Right renal cortex interstitium (tissue), 3 donors: ENCODE measurements around the gene C14orf180. TPM values are rescaled to one million over a fixed set of nuclear protein-coding genes. Genes with fewer than 3 reads are reported as not detected.

Experiments
- DNase-seq, 3 donors: peaks; one replicate each; pipeline ENCODE4 v3.0.0-alpha.2; 2013; ENCODE audit warnings: low read depth in 3 of 3, low spot score in 2 of 3
- polyA plus RNA-seq, 3 donors: library from polyadenylated mRNA; unstranded; fragments of 120-200 nt; gene quantifications; one replicate each; pipeline ENCODE4 v1.2.1, GENCODE V29; 2013; ENCODE audit not compliant: insufficient read length in 3 of 3

Gene C14orf180
- polyA plus RNA-seq, 3 donors = 0.07 to 0.11 TPM; not detected in 1

DNA sequence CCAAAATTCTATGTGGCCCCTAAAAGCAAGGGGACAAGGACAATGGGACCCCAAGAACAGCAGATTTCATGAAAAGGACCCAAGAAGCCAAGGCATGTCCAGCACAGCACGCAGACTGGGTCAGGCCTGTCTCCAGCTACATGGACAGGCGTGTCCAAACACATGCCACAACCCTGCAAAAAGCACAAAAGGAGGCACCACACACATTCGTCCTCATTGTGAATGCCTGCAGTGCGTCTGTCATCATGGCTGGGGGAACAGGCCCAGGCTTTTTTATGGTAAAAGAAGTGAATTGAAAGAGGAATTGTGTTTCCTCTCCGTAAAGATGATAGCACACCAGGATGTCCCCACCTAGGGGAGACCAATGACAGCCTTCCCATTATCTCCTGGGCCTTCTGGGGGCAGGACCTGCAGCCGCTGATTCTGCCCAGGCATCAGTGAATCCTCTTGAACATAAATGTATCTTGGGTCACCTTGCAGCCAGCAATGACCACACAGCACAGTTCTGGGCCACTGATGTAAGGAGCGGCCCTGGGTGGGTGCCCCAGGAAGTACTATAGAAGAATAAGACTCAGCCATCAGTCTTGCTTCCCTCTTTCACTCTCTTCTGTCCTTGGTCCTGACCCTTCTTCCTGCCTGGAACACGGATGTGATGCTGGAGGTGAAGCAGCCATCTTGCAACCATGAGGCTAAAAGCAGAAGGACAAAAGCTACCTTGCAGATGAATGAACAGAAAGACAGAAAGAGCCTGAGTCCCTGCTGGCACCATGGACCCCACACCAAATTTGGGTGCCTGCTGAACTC lies 29.8 kb upstream of the C14orf180 start:
- no peak for DNase-seq

DNA sequence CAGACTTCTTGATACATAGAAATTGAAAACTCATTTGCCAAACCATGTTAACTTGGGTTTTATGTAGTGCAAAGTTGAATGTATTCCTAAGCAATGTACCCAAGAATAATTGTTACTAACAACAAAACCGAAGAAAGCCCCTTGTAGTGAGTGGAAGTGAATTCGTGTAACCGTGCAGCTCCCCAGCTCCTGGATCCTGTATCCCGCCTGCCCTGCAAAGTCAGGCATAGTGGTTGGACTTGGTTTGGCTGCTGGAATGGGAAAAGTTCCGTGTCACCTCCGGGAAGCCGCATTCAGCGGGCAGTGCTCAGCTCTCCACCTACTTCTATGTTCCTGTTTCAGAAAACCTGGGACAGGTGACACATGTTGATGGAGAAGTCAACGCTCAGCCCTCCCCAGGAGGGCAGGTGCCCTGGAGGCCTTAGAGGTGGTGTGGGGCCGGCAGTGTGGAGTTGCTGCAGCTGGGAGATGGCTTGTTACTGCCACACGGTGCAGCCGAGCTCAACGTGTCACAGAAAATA lies 29.2 kb upstream of the C14orf180 start:
- no peak for DNase-seq

DNA sequence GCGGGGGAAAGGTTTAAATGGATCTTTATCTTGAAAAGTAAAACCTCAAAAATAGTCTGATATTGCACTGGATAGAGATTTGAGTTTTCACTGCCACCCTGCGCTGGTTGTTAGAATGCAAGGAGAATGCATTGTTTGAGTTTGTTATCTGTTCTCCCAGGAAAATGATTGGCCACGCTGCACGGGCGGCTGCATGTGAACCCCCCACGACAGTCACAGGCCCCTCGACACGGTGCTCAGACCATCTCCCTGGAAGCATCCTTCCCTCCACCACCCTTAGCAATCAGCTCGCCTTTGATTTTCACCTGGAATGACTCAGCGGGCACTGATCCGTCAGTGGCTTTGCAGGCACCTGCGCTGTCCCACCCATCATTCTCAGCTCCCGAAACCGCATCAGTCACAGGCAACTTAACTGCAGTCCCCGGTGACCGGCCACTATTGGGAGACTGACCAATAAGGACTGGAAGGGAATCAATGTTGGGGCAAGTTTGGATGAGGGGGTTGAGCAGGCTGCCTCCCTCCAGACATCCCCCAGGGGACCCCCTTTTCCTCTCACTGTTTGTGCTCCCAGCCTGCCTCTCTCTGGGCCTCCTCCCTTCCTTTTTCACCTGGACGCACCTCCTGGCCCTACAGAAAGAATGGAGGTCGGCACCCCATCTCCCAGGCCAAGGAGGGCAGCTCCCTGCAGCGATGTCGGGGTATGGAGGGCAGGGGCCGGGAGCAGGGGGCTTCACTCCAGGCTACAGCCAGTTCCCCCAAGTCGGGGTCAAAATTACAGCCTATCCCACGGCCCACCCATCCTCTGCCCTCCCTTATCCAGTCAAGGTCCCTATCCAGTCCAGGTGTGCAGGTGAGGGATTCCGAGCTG lies 28.5 kb upstream of the C14orf180 start:
- no peak for DNase-seq

DNA sequence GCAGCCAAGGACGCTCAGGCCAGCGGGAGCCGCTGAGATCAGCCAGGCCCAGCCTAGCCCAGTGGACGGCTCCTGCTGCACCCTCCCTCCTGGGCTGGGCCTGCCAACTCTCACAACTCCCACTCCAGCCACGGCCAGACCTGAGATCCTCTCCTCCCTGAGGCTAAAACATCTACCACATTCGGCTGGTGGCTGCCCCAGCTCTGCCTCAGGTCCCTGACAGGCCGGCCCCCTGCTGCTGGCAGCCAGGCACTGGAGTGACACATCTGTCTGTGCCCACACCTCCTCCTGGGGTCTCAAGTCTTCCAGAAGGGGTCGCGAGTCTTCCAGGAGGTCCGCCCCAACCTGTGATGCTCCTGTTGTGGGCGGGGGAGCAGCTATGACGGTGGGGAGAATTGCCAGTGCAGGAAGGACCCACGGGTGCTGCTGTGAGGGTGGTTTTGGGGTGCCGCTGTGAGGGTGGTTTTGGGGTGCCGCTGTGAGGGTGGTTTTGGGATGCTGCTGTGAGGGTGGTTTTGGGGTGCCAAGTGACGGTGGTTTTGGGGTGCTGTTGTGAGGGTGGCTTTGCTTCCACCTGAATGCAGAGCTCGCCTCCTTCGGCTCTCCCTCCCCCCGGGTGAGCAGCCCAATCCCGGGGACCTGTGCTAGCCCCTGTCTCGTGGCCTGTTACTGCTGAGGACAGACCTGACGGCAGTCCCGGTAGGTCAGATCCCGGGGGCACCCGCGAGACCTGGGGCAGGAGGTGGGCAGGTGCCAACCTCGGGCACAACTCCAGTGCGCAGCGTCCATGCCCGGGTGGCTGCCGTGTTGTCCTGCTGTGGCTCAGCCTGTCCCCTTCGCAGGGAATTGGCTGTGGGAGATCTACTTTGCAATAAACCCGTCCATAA lies 27.5 kb upstream of the C14orf180 start:
- DNase-seq = no peak

DNA sequence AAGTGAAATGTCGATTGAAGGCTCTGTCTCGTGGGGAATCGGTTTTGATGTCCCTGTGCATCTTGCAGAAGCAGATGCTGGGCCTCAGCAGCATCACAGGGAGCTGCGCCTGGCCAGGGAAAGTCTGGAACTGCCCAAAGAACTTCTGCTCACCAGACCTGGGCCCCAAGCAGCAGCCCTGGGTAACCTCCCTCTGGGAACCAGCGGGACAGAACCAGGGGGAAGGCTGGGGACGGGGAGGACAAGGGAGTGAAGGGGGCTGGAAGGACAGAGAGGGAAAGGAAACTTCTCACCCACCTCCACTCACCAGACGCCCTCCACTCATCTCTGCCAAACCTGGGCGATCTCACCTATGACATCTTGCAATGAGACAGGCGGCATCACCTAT lies 26.8 kb upstream of the C14orf180 start:
- no peak for DNase-seq

DNA sequence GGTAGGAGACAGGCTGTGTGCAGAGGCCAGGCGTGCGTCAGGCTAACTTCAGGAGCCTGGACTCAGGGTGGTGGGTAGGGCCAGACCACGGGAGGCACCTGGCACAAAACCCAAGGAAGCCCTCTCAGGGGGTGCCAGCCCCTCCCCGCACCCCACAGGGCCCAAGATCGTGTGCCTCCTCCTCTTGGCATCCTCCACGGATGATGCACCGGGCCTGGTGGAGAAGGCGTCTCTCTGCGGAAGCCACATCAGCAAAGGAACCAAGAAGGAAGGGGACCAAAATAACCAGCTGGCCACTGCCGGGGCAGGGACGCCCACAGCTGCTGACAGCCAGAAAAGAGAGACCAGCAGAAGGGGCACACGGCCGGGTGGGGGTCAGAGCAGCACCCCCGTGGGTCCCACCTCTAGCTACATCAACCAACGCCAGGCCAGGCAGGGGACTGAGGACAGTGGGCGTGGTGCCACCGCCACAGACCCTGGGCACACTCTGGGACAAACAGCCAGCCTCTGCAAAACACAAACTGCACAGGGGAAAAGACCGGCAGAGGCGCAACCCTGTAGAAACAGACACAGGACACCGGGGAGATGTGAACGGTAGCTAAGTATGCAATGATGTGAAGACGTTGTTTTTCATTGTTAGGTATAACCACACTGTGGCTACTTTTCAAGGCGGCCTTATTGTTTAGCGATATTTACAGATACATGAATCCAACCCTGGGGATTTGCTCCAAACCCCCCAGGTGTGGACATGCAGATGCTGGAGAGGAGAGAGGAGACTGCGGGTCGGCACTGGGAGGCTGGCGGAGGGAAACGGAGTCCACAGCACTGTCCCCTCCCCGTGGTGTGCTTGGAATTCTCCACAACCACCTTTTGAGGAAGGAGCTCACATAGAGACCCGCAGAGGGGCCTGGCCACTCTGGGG lies 26.1 kb upstream of the C14orf180 start:
- DNase-seq = no peak

DNA sequence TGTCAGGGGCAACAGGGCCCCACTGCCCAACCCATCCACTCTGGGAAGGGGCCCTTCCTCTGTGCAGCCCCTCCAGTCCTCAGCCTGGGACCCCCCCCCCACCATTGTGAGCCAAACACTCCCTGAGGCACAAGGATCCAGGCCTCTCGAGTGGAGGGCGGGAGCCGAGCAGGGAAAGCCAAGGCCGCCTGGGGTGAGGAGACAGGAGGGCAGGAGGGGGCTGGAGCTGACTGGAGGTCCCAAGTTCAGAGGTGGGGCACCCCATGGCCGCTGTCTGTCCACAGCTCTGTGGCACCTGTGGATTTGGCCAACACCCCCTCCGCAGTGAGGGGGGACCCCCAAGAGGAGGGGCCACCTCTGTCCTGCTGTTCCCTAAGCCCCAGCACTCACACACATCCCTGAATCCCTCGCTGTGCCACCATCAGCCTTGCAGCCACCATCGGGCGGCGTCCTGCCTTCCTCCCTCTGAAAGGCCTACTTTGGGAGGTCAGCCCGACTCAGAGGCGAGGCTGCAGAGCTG lies 25.4 kb upstream of the C14orf180 start:
- no peak for DNase-seq

DNA sequence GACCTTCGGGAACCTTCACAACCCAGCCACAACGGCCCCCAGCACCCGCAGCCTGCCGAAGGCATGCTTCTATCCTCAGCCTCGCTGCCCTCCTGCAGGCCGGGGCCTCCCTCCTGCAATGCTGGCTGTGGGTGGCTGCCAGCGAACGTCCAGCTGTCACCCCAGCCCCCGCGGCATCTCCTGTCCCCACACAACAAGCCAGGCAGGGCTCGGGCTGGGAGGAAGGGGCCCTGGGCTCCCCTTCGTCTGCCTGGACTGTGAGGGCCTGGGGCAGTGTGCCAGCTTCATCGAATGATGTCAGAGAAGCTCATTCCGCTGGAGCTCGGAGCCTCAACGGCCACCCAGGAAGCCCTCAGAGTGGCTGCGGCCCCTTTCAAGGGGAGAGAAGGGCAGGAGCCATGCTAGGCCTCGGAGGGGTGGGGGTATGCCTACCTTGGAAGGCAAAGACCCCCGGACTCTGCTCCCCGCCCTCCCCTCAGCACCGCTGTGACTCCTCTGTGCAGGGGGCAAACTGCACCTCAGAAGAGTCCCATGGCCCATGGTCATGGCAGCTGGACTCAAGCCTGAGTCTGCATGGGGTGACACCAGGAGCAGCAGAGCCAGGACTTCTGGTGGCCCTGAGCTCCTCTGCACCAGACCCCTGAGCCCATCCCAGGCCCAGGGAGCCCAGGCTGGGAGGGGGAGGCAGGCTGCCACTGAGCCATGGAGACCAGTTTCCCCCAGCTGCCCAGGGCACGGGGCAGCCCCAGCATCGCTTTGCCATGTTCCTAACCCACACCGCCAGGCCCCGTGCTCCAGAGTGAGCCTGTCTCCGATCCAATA lies 24.7 kb upstream of the C14orf180 start:
- no peak for DNase-seq

DNA sequence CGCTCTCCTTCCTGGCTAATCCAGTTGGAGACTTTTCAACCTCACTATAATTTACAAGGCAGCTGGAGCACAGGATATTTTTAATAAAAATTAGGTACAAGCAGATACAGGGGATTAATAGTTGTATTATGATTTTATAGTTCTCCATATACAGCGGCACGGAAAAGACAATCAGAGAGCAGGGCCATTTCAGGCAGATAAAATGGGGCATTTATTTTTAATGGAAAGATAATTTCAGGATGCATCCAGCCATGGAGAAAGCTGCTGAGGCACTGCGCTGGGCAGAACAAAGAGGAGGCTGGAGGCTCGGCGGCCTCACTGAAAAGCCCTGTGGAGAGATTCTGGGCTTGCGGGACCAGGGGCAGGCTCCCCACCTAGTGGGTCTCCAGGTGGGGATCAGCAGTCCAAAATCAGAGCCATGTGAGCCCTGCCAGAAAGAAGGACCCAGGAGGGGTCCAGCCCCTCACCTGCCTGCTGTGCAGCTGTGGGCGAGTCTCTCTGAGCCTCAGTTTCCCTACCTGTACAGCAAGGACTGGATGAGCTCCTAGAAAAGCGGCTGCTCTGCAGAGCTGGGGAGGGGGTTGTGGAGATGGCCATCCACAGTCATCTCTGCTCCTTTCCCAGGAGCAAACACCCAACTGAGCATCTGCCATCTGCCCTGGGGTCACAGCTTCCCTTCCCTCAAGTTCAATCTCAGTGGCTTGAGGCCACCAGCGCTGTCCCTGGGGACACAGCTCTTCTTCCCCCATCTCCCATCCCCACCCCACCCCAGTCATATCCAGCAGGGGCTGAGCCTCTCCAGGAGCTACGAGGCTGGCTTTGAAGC lies 23.9 kb upstream of the C14orf180 start:
- no peak for DNase-seq

DNA sequence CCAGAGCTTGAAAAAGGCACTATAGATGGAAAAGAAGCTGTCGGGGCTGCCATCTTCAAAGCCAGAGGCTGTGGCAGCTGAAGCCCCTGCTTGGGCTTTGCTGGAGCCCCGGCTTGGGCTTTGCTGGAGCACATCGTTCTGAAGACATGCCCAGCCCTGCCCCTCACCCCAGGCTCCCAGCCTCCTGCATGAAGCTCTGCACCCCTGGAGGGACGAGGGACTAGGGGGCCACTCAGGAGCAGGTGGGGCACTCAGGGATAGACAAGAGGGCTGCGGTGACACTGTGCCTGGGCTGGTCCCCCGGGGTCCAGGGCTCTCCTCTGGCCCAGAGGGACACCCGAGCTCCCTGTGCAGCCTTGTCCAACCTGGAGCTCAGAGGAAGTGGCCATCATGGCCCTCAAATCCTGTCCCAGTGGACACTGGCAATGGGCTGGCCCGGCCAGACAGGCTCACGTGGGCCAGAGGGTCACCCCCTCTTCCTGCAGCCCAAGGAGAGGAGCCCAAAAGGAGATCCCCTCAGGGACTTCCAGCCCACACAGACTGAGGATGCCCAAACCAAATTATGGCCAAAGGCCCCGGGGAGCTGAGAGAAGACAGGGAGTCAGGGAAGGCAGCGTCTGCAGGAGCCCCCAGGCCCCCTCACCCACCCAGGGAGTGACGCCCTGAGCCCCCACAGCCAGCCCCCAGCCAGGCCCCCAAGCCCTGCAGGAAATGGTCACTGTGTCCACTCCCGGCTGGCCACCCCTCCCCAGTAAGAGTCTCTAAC lies 23.1 kb upstream of the C14orf180 start:
- DNase-seq = no peak

DNA sequence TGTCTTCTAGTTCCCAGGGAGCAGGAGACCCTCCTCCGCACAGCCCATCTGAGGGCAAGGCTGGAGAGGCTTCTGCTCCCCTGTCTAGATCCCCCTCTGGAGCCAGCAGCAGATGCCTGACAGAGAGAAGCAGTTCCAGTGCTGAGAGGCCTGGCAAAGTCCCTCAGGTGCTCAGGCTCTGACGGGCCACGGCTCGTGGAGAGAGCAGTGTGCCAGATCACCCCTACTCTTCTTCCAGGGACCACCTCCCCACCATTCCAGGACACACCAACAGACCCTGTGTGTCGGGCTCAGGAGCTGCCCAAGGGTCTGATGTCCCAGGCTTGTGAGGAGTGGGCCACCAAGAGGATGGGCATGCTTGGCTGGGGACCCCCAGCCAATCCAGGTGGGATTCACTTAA lies 22.5 kb upstream of the C14orf180 start:
- no peak for DNase-seq

DNA sequence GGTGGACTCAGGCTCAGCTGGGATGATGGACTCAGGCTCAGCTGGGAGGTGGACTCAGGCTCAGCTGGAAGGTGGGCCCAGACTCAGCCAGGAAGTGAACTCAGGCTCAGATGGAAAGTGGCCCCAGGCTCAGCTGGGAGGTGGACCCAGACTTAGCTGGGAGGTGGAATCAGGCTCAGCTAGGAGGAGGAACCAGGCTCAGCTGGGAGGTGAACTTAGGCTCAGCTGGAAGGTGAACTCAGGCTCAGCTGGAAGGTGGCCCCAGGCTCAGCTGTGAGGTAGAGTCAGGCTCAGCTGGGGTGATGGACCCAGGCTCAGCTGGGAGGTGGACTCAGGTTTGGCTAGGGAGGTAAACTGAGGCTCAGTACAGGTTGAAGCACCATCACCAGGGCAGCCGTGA lies 21.8 kb upstream of the C14orf180 start:
- no peak for DNase-seq

DNA sequence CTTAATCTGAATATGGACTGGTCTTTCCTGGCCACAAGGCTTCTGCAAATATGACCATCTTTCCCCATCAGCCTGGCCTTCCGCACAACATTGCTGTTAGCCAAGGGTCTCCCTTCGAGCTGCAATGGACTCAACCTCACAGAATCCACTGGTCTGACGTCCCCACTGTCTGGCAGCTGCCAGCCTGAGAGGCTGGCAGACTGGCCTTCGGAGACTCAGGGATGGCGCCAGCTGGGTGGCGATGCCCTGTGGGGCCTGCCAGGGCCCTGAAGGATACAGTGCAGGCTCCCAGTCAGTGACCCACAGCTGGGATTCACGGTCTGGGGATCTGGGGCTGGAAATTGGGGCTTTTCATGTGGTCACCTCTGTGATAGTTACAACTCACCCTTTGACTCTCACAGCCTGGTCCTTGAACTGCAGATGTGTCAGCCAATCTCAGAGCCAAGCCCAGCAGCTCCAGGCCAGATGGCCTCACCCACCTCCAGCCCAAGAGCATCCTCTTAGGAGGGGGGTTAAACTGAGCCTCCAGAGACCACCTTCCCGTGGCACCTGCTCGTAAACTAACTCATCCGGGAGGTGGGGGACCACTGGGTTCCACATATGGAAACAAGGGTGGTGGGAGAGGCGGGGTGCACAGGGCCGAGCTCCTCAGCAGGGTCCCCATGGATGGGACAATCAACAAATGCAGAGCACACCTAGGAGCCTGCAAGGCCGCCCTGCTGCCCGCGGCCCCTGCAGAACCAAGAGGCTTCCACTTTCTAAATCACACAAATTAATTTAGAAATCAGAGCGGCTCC lies 21.1 kb upstream of the C14orf180 start:
- no peak for DNase-seq

DNA sequence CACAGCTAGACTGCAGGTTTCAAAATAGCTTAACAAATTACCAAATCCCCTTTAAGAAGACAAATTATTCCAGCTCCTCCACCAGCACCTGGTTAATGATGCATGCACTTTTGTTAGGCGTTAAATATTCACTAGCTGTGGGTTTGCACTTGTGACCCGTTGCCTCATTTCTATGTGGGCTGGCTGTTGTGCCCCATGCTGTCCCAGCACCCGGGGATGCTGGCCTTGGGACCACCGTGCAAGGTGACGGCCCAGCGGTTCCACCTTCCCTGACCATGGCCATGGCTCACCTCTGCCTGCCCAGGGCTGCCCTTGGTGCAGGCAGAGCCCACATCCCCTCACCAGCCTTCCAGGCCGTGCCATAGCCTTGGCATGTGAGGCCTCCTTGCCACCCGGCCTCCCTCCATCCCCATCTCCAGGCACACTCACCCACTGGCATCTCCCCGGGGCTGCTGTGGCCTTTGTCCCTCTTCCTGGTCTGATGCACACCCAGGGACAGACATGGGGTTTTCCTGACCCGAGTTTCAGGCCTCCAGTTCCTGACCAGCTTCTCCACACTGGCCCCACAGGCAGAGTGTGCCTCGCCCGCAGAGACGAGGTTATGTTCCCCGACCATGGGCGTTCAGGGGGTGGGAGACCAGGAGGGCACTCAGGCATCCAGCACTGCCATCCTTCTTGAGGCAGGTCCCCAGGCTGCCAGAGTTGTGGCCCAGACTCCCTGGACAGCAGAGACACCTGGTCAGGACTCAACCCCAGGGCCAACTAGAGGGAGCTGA lies 20.3 kb upstream of the C14orf180 start:
- no peak for DNase-seq

DNA sequence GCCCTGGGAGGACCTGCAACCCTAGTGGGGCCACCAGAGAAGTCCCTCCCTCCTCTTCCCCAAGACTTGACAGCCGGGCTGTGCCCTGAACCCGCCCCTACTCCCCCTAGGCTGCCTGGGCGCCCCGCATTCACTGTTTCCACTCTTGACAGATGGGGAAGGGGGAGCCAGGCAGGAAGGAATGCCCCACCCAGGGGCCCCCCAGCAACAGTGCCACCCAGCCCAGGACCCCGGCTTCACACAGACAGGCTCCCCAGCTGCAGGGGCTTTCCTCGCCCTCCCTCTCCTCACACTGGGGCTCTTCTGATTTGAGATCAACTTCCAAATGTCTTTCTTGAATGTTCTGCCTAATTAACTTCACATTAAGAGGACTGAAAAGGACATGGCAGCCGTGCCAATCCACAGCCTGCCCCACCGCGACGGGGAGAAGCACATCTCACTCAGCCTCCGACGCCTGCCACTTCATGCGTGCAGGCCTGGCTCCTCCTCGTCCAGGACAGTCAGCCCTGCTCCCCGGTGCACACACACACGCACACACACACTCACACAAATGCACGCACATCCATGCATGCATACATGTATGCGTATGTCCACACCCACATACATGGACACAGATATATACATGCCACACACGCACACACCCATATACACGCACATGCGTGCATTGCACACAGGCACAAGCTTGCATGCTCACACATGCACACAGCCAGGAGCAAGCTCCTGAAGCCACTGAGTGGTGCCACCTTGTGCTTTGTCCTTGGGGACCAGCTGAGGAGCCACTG lies 19.6 kb upstream of the C14orf180 start:
- DNase-seq = no peak
